NCI-H2171 treated with DMSO at 0.1 percent for 48 hours (cell line): ENCODE data around the gene RAMP1.

ENCODE experiments used
- DNase-seq: peaks from one replicate; lab custom pipeline; 2025; lab: John Stamatoyannopoulos, UW

RAMP1 gene

GRCh38 chr2:237876951-237877491, 17.6 kb downstream of the RAMP1 start:
- no peak for DNase-seq

GRCh38 chr2:237877576-237878307, 18.3 kb downstream of the RAMP1 start:
- no peak for DNase-seq

- no peak for DNase-seq
Measured at GRCh38 chr2:237878321-237879057, 19.1 kb downstream of the RAMP1 start.

GRCh38 chr2:237879058-237879430, 19.6 kb downstream of the RAMP1 start:
- DNase-seq = peak; percentile 21

- no peak for DNase-seq
Measured at GRCh38 chr2:237879991-237880560, 20.7 kb downstream of the RAMP1 start.

GRCh38 chr2:237882510-237883481, 23.4 kb downstream of the RAMP1 start:
- no peak for DNase-seq

GRCh38 chr2:237883951-237884446, 24.6 kb downstream of the RAMP1 start:
- no peak for DNase-seq

- DNase-seq = no peak
Measured at GRCh38 chr2:237884681-237885080, 25.3 kb downstream of the RAMP1 start.

- DNase-seq = no peak
Measured at GRCh38 chr2:237885111-237885930, 25.9 kb downstream of the RAMP1 start.

- no peak for DNase-seq
Measured at GRCh38 chr2:237885931-237886684, 26.7 kb downstream of the RAMP1 start.

- DNase-seq = no peak
Measured at GRCh38 chr2:237886685-237887481, 27.5 kb downstream of the RAMP1 start.

- no peak for DNase-seq
Measured at GRCh38 chr2:237888389-237888788, 29.0 kb downstream of the RAMP1 start.

- no peak for DNase-seq
Measured at GRCh38 chr2:237889016-237889415, 29.6 kb downstream of the RAMP1 start.

GRCh38 chr2:237889811-237890210, 30.4 kb downstream of the RAMP1 start:
- DNase-seq = no peak

- DNase-seq = peak; percentile 13
Measured at GRCh38 chr2:237892478-237892877, 33.1 kb downstream of the RAMP1 start.

- peak; percentile 40 for DNase-seq
Measured at GRCh38 chr2:237892984-237893595, 33.7 kb downstream of the RAMP1 start.

GRCh38 chr2:237894396-237894979, 35.1 kb downstream of the RAMP1 start:
- no peak for DNase-seq

GRCh38 chr2:237894986-237895543, 35.6 kb downstream of the RAMP1 start:
- no peak for DNase-seq
